C4-2B (cell line): ENCODE data around the gene SPOCK3.

Experiments used
- ZFX ChIP-seq: fragments of 450-650 bp; IDR thresholded peaks from 2 replicates; pipeline ENCODE4 v1.6.1; 2017
- TF ChIP-seq, protein P1 (sequence below): fragments of 450-650 bp; conservative IDR thresholded peaks from 2 replicates; pipeline ENCODE4 v1.5.1; 2017; ENCODE audit warnings: mild to moderate bottlenecking

DNA sequence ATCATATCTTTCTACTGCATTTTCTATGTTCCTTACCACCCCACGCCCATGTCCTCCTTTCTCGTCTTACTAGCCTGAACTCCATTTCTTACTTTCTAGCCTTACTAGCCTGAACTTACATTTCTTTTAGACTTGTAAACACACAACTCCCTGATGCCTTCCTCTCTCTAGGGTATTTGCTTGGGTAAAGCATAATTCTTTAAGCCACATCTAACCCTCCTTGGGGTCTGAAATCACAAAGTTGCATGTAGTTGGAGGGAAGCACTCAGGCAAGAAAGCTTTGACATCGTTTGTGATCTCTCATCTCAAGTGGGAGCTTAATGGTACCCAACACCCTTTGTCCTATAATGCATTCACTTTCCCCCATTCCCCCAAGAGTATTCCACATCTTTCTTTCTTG is 124.4 kb downstream of the SPOCK3 start:
- TF ChIP-seq, protein P1, sequence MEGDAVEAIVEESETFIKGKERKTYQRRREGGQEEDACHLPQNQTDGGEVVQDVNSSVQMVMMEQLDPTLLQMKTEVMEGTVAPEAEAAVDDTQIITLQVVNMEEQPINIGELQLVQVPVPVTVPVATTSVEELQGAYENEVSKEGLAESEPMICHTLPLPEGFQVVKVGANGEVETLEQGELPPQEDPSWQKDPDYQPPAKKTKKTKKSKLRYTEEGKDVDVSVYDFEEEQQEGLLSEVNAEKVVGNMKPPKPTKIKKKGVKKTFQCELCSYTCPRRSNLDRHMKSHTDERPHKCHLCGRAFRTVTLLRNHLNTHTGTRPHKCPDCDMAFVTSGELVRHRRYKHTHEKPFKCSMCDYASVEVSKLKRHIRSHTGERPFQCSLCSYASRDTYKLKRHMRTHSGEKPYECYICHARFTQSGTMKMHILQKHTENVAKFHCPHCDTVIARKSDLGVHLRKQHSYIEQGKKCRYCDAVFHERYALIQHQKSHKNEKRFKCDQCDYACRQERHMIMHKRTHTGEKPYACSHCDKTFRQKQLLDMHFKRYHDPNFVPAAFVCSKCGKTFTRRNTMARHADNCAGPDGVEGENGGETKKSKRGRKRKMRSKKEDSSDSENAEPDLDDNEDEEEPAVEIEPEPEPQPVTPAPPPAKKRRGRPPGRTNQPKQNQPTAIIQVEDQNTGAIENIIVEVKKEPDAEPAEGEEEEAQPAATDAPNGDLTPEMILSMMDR, result no peak
- no peak for TF ChIP-seq ZFX
